ENCODE results near the gene SEC62. TPM values are rescaled to one million over a fixed set of nuclear protein-coding genes. Genes with fewer than 3 reads are reported as not detected.

Gene SEC62, protein sequence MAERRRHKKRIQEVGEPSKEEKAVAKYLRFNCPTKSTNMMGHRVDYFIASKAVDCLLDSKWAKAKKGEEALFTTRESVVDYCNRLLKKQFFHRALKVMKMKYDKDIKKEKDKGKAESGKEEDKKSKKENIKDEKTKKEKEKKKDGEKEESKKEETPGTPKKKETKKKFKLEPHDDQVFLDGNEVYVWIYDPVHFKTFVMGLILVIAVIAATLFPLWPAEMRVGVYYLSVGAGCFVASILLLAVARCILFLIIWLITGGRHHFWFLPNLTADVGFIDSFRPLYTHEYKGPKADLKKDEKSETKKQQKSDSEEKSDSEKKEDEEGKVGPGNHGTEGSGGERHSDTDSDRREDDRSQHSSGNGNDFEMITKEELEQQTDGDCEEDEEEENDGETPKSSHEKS
- total RNA-seq (2022; extraction: Qiagen RNA extraction), result 70.2 to 148 TPM (median 86.7 TPM) in 5 replicates

DNA sequence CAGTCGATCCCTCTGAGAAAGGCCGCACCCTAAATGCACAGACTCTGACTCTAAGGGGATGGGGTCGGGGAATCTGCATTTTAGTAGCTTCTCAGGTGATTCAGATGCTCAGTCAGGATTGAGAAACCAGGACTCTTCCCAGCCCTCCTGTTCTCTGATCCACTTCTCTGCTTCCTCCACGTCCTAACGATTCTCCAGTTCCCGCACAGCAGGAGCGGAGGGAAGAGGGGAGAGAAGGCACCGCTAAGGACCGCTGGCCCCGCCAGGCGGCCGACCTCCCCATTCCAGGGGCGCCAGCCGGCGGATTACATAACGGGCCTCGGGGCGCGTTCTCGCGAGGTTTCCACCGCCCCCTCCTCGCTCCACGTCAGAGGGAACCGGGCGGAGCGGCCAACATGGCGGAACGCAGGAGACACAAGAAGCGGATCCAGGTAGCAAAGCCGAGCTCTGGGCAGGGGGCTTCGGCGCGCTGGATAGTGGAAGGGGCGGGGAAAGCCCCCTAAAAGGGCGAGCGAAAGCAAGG is at the start of gene SEC62:
TSS of gene SEC62 (plus strand) at position 380 of the 523 bp plus-strand sequence. CDS start at position 396, 16 bp downstream.

DNA sequence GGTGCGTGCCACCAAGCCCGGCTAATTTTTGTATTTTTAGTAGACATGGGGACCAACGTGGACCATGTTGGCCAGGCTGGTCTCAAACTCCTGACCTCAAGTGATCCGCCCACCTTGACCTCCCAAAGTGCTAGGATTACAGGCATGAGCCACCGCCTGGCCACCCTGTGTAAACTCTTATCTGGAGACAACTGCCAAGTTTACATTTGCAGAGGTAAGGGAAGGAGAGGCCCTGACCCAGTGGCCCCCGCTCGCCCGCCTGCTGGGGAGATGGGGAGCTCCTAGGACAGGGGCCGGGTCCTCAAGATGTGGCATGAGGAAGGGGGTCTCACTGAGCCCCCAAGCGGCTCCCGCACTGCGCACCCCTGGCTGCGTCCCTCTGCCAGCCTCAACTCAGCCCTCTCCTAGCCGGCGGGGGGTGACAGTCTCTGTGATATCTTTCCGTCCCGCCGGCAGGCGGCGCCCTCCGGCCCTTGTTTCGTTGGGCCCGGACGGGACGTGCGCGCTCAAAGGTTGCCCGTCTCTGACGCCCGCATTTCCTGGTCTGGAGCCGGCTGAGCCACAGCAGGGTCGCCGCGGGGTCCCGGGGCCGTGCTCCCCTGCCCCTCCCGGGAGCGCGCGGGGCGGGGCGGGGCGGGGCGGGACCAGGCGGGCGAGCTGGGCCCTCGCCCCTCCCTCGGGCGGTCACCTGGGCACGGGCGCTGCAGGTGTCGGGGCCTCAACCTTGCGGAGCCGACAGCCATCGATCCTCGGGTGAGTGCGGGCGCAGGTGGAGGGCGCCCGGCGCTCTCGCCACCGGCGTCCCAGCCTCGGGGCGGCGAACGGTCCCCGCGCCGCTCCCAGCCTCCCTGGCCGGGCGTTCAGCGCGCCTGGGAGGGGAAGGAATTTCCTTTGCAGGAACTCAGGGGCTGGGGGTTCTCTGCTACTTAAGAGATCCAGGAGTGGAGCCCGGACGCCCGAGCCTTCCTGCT is 71.1 kb downstream of the SEC62 start, which contains the start of gene GPR160:
TSS of gene GPR160 (plus strand) at position 533 of the 971 bp plus-strand sequence. CDS start 45,978 bp downstream, outside the sequence.

Other genes starting within 250 kb of the SEC62 start
- 0.35 TPM in 1 of 5 replicates, not detected in the others for gene TERC, start 201.7 kb upstream of the SEC62 start, total RNA-seq (2022; extraction: Qiagen RNA extraction)
- gene ACTRT3, start 197.2 kb upstream of the SEC62 start, total RNA-seq (2022; extraction: Qiagen RNA extraction), result 2.5 to 3.2 TPM (median 2.7 TPM) in 5 replicates
- gene MYNN, start 193.4 kb upstream of the SEC62 start, total RNA-seq (2022; extraction: Qiagen RNA extraction), result 8.6 to 11.7 TPM (median 8.9 TPM) in 5 replicates
- not detected in 5 replicates for gene LRRIQ4, start 153.9 kb upstream of the SEC62 start, total RNA-seq (2022; extraction: Qiagen RNA extraction)
- gene LRRC34, start 153.9 kb upstream of the SEC62 start, total RNA-seq (2022; extraction: Qiagen RNA extraction), result not detected in 5 replicates
- 0.02 TPM in 1 of 5 replicates, not detected in the others for gene LRRC31, start 96.9 kb upstream of the SEC62 start, total RNA-seq (2022; extraction: Qiagen RNA extraction)
- not detected in 5 replicates for gene SAMD7, start 55.2 kb upstream of the SEC62 start, total RNA-seq (2022; extraction: Qiagen RNA extraction)
- 1.3 to 2.1 TPM (median 1.7 TPM) in 5 replicates for gene GPR160, start 71.2 kb downstream of the SEC62 start, total RNA-seq (2022; extraction: Qiagen RNA extraction)
- 10.0 to 17.4 TPM (median 13.6 TPM) in 5 replicates for gene PHC3, start 214.9 kb downstream of the SEC62 start, total RNA-seq (2022; extraction: Qiagen RNA extraction)